Urothelium cell line (cell line): ENCODE measurements around the gene GPR55.

Experiments
- DNase-seq: peaks from one replicate; pipeline ENCODE4 v3.0.0; 2011; ENCODE audit warnings: low spot score, mixed read lengths
- FAIRE-seq: peaks from 2 replicates; lab custom pipeline; 2011; peaks lifted over from hg19 to GRCh38; lab: Jason Lieb, UNC

The GPR55 gene

DNA sequence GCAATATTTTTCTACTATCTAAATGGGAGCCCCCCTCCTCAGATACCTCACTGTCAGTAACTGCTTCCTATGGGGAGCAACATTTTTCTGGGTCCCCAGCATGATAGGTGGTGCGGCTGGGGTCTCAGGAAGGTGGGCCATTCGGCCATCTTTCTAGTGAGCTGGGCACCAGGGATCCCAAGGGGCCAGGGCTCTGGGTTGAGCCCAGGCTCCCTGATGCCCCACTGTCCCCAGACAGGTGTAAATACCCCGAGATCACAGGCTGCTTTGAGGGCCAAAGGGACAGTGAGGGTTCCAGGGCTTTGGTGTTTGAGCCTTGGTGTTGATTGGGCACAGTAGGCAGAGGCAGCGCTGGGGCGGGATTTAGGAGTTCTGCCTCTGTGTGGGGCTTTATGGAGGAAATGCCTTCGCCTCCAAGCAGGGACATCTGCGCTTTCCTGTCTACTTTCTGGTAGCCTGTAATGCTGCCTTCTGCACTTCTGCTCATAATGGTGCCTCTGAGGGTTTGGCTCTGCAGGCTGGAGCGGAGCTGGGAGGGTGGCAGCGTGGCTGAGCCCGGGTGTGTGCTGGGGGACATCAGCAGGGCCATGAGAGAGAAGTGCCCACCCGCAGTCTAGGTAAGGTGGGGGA lies 55.0 kb downstream of the GPR55 start:
- DNase-seq: no peak
- FAIRE-seq: no peak

DNA sequence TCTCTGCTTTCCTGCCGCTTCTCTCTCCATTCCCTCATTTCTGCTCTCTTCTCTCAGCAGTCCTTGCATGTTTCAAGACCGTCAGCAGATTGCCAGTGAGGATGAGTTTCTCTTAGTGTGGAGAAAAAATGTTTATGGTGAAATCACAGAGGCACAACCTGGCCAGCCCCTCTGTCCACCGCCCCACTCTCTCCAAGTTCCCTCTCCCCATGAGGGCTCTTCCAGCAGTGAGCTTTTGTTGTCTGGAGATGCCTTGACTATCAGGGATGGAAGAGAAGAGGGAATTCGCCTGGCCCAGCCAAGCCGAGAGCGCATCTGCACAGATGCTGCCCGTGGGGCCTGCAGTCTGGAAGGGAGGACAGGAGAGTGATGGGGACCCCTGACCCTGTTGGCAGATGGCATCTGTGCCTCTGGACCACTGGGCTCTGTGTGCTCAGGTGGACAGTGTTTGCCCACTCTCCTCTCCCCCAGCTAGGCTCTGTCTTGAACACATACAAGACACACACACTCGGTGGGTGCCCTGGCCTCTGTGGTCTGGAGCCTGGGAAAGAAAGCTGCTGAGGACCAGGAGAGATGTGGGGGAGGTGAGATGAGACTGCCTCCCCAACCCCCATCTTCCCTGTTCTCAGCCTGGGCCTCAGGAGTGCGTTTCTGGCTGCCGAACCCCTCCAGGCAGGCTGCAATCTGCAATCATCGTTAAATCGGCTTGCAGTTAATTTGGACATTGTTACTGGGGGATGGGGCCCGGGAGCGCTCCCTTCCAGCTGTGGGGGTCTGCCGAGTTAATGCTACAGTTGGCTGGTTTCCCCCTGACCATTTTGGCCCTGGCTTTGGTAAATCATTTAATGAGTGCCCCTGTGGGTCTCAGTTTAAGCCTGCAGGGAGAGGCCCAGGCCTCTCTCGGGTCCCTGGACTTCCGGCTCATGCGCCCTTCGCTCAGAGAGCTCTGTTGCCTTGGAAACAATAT lies 55.8 kb downstream of the GPR55 start:
- FAIRE-seq (no peak), DNase-seq (no peak)

DNA sequence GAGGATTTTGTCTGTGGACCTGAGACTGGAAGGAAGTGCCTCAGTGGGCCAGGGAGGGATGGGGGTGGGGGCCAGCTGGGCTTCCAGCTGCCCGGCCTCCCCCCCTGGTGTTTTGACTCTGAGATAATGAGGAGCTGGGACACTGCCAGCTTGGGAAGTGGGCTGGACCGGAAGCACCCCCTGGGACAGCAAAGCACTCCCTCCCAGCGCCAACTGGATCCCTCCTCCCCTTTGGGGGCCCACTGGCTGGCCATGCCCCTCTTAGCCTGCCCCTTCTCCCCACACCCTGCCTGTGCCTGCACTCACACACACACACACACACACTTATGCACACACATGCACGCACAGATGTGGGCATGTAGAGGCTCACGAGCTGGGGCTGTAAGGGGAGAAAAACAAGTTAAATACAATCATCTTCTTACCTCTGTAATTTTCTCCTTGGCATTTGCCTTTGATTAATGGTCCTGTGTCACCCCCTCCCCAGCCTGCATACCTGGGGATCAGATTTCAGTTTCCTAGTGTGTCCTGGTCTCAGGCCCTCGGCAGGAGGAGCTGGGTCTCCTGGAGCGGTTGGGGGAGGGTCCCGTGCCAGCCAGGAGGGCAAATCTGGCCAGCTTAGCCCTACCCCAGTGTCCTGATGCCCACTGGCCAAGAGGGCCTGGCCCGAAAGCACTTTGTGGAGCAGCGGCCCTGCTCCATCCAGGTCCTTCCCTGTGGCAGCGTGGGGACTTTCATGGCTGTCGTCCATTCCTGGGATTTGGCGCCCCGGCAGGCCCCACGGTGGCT lies 56.7 kb downstream of the GPR55 start:
- DNase-seq: no peak
- FAIRE-seq: no peak

DNA sequence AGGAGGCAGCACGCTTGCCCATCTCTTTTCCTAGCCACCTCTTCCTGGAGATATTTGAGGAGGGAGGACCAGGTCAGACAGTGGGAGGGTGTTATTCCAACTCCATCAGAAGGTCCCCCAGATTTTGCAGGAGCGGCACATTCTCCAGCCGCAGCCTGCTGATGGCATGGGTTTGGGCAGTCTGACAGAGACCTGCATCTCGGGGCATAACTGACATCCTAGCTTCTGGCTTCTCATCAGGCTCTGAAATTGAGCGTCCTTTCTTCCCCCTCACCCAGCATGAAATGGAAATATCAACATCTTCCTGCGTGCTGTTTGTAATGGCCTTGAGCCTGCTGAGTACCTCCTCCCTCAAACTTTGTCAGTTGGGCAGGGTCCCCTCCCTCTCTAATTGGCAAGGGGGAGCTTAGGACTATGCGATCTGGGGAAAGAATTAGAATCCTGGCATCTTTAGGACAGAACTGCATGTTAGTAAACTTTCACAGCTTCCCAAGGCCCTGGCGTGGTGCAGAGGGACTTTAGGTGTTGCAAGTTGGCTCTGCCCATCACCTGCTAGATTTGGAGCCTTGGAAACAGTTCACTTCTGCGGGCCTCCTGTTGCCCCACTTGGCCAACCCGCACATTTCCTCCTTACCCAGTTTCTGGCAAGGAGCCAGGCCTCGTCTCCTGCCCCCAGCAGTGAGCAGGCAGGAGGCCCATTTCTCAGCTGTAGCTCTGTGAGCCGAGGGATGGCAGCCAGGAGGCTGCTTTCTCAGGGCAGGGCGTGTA lies 58.1 kb downstream of the GPR55 start:
- FAIRE-seq (no peak), DNase-seq (peak; percentile 53)

DNA sequence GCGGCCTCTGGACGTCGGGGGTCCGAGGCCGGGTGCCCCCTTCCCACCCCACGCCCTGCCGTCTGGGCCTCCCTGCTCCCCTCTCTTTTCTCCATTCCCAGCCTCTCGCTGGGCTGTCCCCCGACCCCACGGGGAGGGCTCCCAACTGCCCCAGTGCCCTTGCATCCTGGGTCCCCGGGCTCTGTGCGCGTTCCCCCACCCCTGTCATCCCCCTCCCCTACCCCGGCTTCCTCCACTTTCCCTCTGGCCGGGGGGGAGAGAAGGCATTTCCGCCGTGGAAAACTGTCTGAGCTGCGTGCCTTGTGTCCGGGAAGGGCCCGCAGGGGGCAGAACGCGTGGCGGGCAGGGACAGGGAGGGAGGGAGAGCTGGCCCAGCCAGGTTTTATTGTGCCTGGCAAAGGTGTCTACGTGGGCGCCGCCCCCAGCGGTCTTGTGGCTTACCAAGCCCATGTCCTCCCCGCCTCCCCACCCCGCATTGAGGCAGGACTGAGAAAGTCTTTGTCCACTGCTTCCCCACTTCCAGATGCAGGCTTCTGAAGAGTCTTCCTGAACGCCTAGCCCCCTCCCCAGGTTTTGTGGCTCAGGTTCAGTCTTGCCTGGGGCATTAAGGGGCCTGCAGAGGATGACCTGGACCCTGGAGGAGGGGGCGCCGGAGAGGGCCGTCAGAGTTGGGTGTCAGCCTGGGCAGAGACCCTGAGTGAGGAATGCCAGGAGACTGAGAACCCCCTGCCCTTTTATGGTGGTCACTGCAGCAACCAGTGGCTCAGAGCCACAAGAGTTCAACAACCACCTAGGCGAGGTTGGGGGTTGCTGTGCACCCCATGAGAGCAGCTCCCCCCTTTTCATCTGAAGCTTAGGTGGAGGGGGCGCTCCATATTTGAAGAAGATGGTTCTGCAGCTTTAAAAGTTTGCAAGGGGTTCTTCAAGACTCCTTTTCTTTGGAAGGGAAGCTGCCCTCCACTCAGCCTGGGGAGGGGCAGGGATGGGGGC lies 59.0 kb downstream of the GPR55 start:
- DNase-seq: peak; percentile 60
- FAIRE-seq: no peak

DNA sequence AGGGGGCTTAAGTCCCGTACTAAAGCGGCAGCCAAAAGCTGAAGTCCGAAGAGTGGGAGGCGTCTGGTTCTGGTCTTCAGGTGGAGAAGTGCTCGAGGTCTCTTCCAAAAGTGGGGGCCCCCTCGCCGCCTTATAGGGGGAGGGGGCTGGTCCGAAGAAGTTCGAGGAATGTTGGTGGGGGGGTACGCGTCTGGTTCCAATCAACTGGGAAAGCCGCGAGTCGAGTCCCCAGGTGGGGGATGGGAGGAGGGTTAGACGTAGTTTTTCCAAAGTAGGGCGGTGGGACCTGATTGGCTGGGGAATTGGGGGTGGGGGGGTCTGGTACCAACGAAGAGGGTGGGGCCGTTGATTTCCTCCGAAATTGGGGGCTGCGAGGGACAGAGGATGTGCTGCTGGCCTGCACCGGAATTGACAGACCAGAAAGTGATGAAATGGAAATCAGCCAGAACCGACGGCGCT lies 59.7 kb downstream of the GPR55 start:
- DNase-seq (peak; percentile 40), FAIRE-seq (no peak)

DNA sequence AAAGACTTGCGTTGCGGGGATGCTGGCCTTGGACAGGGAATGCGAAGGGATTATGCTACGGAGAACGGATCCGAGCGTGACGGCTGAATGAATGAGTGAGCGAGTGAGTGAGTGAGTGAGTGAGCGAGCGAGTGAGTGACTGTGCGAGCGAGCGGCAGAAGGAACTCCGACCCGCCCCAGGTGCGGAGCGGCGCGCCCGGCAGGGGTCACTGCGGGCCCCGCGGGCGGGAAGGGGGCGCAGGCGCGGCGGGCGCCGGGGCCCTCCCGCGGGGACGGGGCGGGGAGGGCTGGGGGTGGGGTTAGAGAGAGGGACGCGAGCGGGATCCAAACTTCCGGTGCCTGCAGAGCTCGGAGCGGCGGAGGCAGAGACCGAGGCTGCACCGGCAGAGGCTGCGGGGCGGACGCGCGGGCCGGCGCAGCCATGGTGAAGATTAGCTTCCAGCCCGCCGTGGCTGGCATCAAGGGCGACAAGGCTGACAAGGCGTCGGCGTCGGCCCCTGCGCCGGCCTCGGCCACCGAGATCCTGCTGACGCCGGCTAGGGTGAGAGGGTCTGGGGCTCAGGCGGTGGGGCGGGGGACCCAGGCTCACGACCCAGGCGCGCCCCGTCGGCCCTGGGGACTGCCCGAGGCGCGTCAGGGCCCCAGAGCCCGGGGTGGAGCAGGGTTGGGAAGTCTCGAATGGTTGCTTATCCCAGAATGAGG lies 60.3 kb downstream of the GPR55 start, which contains the start of gene ITM2C:
TSS of gene ITM2C (plus strand) at position 338 of the 702 bp plus-strand sequence. CDS start at position 422, 84 bp downstream.
- DNase-seq (peak; percentile 91), FAIRE-seq (no peak)

DNA sequence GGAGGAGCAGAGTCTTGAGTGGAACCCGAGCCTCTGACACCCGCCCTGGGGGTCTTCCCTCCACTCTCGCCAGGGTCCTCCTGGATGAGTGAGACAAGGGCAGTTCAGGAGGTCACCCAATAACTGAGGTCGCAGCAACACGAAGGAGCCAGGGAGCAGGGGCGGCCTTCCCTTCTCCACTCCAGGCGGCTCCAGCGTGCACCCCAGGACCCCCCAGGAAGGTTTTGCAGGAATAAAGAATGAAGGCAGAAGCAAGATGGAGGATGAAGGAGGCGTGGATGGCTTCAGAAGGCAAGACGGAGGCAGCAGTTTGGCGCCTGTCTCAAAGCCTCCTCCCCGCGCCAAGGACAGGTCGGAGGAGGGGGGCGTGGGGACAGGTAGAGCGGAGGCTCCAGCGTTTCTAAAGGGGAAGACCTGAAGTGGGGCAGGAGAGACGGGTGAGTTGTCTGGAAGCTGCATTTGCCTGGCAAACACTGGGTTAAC lies 60.9 kb downstream of the GPR55 start:
- no peak for DNase-seq
- FAIRE-seq: no peak

DNA sequence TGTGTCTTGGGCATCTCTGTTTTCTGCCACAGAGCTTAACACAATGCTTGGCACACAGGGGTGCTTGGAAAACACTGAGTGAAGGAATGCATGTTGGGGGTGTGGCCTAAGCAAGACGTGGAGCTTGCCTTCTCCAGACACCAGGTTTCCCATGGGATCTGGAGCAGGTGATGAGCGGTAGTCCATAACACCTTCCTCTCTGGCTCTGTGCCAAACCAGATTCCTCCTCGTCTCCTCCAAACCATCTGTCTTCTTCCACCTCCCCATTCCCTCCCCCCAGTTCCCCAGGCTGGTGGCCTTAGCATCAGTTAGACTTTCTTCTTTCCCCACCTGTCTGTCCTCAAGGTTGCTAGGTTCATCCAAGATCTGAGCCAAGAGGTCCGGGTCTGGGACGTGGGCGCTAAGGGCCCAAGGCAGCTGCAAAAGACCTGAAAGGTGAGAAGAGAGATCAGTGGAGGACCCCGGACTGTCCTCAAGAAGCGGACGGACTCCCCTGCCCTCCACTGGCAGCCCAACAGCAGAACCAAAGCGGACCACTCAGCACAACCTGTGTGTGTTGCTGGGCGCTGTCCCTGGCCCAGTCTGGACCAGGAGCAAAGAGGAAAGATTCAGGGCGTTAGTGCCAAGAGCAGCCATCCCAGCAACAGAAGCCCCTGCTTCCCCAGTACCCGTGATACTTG lies 61.5 kb downstream of the GPR55 start:
- DNase-seq (no peak), FAIRE-seq (no peak)

DNA sequence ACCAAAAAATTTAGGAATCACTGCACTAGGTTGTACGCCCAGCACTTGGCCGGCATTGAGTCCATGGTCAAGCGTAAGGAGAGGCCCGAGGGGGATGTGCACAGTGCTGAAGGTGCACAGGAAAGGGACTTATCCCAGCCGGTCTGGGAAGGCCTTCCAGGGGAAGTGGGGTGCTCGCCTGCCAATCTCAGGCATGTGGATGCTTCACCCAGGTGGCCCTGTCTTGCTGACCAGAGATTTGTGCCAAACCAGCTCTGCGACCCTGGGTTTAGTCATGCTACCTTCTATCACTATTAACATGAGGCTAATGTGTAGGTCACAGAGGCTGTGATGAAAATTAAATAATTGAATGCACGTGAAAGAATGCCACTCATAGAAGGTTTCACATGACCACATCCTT lies 62.0 kb downstream of the GPR55 start:
- DNase-seq: no peak
- no peak for FAIRE-seq

DNA sequence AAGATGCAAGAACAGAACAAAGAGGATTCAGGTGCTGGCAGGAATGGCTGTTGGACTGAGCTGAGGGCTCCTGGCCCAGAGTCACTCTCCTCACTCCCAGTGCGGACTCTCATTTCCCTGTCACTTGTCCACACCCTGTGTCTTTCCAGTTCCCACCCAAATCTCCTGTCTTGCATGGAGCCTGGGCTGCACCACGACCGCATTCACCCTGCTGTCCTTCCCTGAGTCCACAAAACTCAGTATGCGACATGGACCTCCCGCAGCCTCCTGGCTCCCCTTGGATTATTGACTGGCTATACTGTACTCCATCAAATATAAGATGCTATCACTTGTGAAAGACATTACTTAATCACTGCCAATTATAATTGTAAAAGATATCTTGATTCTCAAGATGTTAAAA lies 62.8 kb downstream of the GPR55 start:
- DNase-seq (no peak), FAIRE-seq (no peak)

DNA sequence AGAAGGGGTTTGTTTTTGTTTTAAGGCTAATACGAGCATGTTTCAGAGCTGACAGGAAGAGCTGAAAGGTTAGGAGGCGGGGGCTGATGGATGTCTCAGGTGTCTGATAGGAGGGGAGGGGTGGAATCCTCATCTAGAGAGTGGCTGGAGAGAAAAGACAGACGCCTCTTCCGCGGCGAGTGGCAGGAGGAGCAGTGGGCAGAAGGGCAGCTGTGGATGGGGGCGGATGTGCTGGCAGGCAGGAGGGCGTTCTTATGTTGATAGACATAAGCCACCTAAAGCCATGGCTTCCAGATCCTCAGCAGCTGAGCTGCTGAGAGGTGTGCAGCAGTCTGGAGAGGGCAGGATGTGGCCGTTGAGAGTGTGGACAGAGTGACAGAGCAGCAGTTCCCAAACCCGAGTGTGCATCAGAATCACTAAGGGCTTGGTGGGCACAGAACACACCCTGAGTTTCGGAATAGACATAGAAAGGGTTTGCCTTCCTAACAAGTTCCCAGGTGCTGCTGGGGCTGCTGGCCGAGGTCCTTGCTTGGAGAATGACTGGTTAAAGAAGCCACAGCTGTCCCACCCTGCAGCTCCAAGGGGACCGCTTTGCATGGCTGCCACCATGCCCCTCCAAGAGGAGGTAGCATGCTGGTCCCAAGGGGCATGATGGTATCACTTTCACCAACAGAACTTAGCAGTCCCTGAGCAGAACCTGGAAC lies 63.3 kb downstream of the GPR55 start:
- DNase-seq (no peak), FAIRE-seq (no peak)
